ENCODE data around the gene ACMSD. TPM values are rescaled to one million over a fixed set of nuclear protein-coding genes. Genes with fewer than 3 reads are reported as not detected.
A peak's percentile ranks its signal among the peaks of the same experiment; 100 is the strongest.

ACMSD gene
- total RNA-seq, 4 donors from 2014 or later: not detected

DNA sequence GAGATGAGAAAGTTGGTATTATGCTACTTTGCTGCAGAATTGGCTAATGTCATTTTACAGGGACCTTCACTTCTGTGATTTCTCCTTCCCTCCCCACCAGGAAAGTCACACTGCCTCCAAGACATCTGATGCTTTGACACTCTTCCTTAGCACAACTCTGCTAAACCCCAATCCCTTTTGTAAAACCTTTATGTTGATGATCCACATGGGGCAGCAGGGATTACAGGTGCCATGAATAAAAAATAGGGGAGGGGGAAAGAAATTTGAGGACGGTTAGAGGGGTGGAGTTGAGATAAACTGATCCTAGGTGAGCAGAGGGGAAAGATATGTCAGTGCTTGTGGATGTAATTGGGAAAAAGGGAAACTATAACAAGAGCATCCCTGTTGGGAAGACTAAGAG is 106.6 kb downstream of the ACMSD start:
- in situ Hi-C loops (cut with MboI; ENCODE audit: low pct_ligation_motif_present in 1 of 4, low pct_unique_long_range_greater_than_20kb in 1 of 4, low sequenced_read_pairs in 3 of 4): no loop called here
- WGBS, 2 donors (ENCODE audit: low coverage in 1 of 2): 78 to 86% methylated on average over 1 of the region's 1 CpG

GRCh38 chr2:134946073-134946472 is 107.7 kb downstream of the ACMSD start:
- TF ChIP-seq POLR2A (IDR thresholded peaks at IDR 0.05) (no peak), EP300 (IDR thresholded peaks at IDR 0.05; ENCODE audit: low read depth) (no peak), POLR2AphosphoS5 (IDR thresholded peaks at IDR 0.05) (no peak)
- TF ChIP-seq, protein P1, sequence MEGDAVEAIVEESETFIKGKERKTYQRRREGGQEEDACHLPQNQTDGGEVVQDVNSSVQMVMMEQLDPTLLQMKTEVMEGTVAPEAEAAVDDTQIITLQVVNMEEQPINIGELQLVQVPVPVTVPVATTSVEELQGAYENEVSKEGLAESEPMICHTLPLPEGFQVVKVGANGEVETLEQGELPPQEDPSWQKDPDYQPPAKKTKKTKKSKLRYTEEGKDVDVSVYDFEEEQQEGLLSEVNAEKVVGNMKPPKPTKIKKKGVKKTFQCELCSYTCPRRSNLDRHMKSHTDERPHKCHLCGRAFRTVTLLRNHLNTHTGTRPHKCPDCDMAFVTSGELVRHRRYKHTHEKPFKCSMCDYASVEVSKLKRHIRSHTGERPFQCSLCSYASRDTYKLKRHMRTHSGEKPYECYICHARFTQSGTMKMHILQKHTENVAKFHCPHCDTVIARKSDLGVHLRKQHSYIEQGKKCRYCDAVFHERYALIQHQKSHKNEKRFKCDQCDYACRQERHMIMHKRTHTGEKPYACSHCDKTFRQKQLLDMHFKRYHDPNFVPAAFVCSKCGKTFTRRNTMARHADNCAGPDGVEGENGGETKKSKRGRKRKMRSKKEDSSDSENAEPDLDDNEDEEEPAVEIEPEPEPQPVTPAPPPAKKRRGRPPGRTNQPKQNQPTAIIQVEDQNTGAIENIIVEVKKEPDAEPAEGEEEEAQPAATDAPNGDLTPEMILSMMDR (IDR thresholded peaks at IDR 0.05): no peak
- no peak overlapping the region for H3K27ac ChIP-seq
- WGBS, 2 donors (ENCODE audit: low coverage in 1 of 2): 85 to 93% methylated on average over 6 of the region's 6 CpGs
- in situ Hi-C loops (cut with MboI; ENCODE audit: low pct_ligation_motif_present in 1 of 4, low pct_unique_long_range_greater_than_20kb in 1 of 4, low sequenced_read_pairs in 3 of 4): no loop called here
- H3K27me3 ChIP-seq: no peaks in the 10 kb centered on the region
- H3K9me3 ChIP-seq: no peaks in the 10 kb centered on the region
- H3K4me1 ChIP-seq: peaks cover 0 to 21% (median 3%) of the 10 kb centered on the region in 4 donors
- H3K4me3 ChIP-seq: no peak overlapping the region
- intact Hi-C loops (cut with DNase I; ENCODE audit: low total_unique reads): no loop called here
- peaks cover 0 to 41% (median 19%) of the 10 kb centered on the region in 4 donors for H3K36me3 ChIP-seq
- no peak for DNase-seq

More for the DNA sequence above, 106.6 kb downstream of the ACMSD start:
- no peak for DNase-seq
- TF ChIP-seq POLR2A (IDR thresholded peaks at IDR 0.05) (no peak), POLR2AphosphoS5 (IDR thresholded peaks at IDR 0.05) (no peak), EP300 (IDR thresholded peaks at IDR 0.05; ENCODE audit: low read depth) (no peak)
- TF ChIP-seq, protein P1 (IDR thresholded peaks at IDR 0.05): no peak
- Histone ChIP-seq H3K4me1 (peaks cover 0 to 10% (median 2%) of the 10 kb centered on the region in 4 donors), H3K4me3 (no peak overlapping the region), H3K36me3 (peaks cover 0 to 49% (median 22%) of the 10 kb centered on the region in 4 donors), H3K27me3 (no peaks in the 10 kb centered on the region), H3K9me3 (no peaks in the 10 kb centered on the region), H3K27ac (no peak overlapping the region)
- intact Hi-C loops (cut with DNase I; ENCODE audit: low total_unique reads): no loop called here

DNA sequence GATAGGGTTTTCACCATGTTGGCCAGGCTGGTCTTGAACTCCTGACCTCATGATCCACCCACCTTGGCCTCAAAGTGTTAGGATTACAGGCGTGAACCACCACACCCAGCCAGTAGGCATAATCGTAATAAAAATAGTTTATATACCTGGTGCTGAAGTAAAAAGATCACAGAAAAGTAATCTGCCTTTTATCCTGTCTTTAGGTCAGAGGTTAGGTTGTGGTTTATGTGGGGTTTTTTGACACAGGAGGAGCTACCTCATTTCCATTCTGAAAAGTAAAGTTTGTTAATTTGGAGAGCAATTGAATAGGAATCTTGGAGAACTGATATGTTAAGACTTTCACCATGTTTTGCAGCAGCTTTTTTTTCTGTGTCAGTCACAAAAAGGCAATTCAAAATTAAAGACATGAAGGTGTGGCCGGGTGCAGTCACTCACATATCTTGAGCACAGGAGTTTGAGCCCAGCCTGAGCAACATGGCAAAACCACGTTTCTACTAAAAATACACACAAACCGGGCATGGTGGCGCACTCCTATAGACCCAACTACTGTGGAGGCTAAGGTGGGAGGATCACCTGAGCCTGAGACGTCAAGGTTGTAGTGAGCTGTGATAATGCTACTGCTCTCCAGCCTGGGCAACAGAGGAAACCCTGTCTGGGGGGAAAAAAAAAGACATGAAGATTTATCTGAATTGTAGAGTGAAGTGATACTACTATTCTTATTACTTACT is 111.7 kb downstream of the ACMSD start:
- peak; percentile 17 for DNase-seq
- H3K4me3 ChIP-seq: no peak overlapping the region
- peak overlapping the region in 3 of 4 donors; percentile 45 to 60 (median 47) for H3K27ac ChIP-seq
- TF ChIP-seq, protein P1 (IDR thresholded peaks at IDR 0.05): no peak
- TF ChIP-seq POLR2A (IDR thresholded peaks at IDR 0.05) (no peak), EP300 (IDR thresholded peaks at IDR 0.05; ENCODE audit: low read depth) (no peak), POLR2AphosphoS5 (IDR thresholded peaks at IDR 0.05) (peak in 1 of 3 donors; percentile 18)
- peaks cover 0 to 27% (median 3%) of the 10 kb centered on the region in 4 donors for H3K4me1 ChIP-seq
- 69 to 77% methylated on average over 5 to 7 of the region's 7 CpGs for WGBS, 2 donors (ENCODE audit: low coverage in 1 of 2)
- H3K27me3 ChIP-seq: no peaks in the 10 kb centered on the region
- in situ Hi-C loops (cut with MboI; ENCODE audit: low pct_ligation_motif_present in 1 of 4, low pct_unique_long_range_greater_than_20kb in 1 of 4, low sequenced_read_pairs in 3 of 4): no loop called here
- no peaks in the 10 kb centered on the region for H3K9me3 ChIP-seq
- peaks cover 0 to 46% (median 18%) of the 10 kb centered on the region in 4 donors for H3K36me3 ChIP-seq
- intact Hi-C loops (cut with DNase I; ENCODE audit: low total_unique reads): no loop called here

GRCh38 chr2:134950886-134951285 is 112.5 kb downstream of the ACMSD start:
- WGBS, 2 donors (ENCODE audit: low coverage in 1 of 2): 82 to 88% methylated on average over 2 of the region's 2 CpGs
- peaks cover 0 to 42% (median 19%) of the 10 kb centered on the region in 4 donors for H3K36me3 ChIP-seq
- DNase-seq: no peak
- H3K4me1 ChIP-seq: peaks cover 0 to 28% (median 4%) of the 10 kb centered on the region in 4 donors
- H3K27me3 ChIP-seq: no peaks in the 10 kb centered on the region
- no peak overlapping the region for H3K4me3 ChIP-seq
- H3K27ac ChIP-seq: peak overlapping the region in 2 of 4 donors; percentile 45 to 60
- intact Hi-C loops (cut with DNase I; ENCODE audit: low total_unique reads) (no loop called here), in situ Hi-C loops (cut with MboI; ENCODE audit: low pct_ligation_motif_present in 1 of 4, low pct_unique_long_range_greater_than_20kb in 1 of 4, low sequenced_read_pairs in 3 of 4) (no loop called here)
- H3K9me3 ChIP-seq: no peaks in the 10 kb centered on the region
- TF ChIP-seq POLR2A (IDR thresholded peaks at IDR 0.05) (no peak), POLR2AphosphoS5 (IDR thresholded peaks at IDR 0.05) (no peak), EP300 (IDR thresholded peaks at IDR 0.05; ENCODE audit: low read depth) (no peak)
- TF ChIP-seq, protein P1 (IDR thresholded peaks at IDR 0.05): no peak

Small RNA genes within 50 kb of the gene (small RNA-seq; reads per million reads assigned to genes)
- 0 reads per million in 4 donors for gene AC110620.1
- gene MIR5590: 0 reads per million in 4 donors

Other genes starting within 250 kb of the ACMSD start
- under 1 TPM in 1 of 4 donors, not detected in 3; 0.48 TPM for gene TMEM163, start 119.6 kb upstream of the ACMSD start, total RNA-seq
- 10 to 100 TPM; 24.7 to 57.5 (median 44.6) TPM for gene CCNT2, start 80.2 kb downstream of the ACMSD start, total RNA-seq
- not detected for gene MAP3K19, start 208.8 kb downstream of the ACMSD start, total RNA-seq
- gene RAB3GAP1, start 213.7 kb downstream of the ACMSD start, total RNA-seq: 10 to 100 TPM; 38.4 to 63.5 (median 53.8) TPM

All from transverse colon (tissue), 4 donors.